HEK293 (cell line): ENCODE data around the gene ESPL1.

Experiments used
- CTCF ChIP-seq: fragments of 450-650 bp; formaldehyde crosslinking; IDR thresholded peaks from 2 replicates; pipeline ENCODE4 v1.5.1; 2016; ENCODE audit warnings: missing biosample characterization, missing genetic modification characterization
- KLF10 ChIP-seq: fragments of 450-650 bp; IDR thresholded peaks from 2 replicates; pipeline ENCODE4 v1.5.1; 2018; ENCODE audit warnings: missing biosample characterization, mild to moderate bottlenecking, missing genetic modification characterization
- PRDM4 ChIP-seq: fragments of 450-650 bp; formaldehyde crosslinking; IDR thresholded peaks from 2 replicates; pipeline ENCODE4 v1.5.1; 2017; ENCODE audit warnings: missing biosample characterization, missing genetic modification characterization
- YY2 ChIP-seq: fragments of 450-650 bp; formaldehyde crosslinking; IDR thresholded peaks from 2 replicates; pipeline ENCODE4 v1.5.1; 2016; ENCODE audit warnings: missing biosample characterization, missing genetic modification characterization
- ZBTB20 ChIP-seq: fragments of 450-650 bp; formaldehyde crosslinking; IDR thresholded peaks from 2 replicates; pipeline ENCODE4 v1.5.1; 2016; ENCODE audit warnings: missing biosample characterization, missing genetic modification characterization
- ZBTB21 ChIP-seq: fragments of 450-650 bp; formaldehyde crosslinking; IDR thresholded peaks from 2 replicates; pipeline ENCODE4 v1.5.1; 2017; ENCODE audit warnings: missing biosample characterization, missing genetic modification characterization
- ZNF138 ChIP-seq: fragments of 450-650 bp; formaldehyde crosslinking; IDR thresholded peaks from 2 replicates; pipeline ENCODE4 v1.5.1; 2016; ENCODE audit warnings: missing biosample characterization, missing genetic modification characterization, borderline replicate concordance
- ZNF274 ChIP-seq, 2 experiments: fragments of 200-500 bp in 1 of 2; fragments of 450-650 bp in 1 of 2; sonication (Bioruptor generic) in 1 of 2; formaldehyde crosslinking in 1 of 2; IDR thresholded peaks; 2 replicates each; pipeline versions ENCODE4 v1.5.1 to v1.6.1; 2014 to 2016; ENCODE audit warnings: borderline replicate concordance in 1 of 2, inconsistent platforms in 1 of 2, low read length in 1 of 2, missing biosample characterization in 1 of 2, missing genetic modification characterization in 1 of 2
- ZNF280C ChIP-seq: fragments of 450-650 bp; formaldehyde crosslinking; IDR thresholded peaks from 2 replicates; pipeline ENCODE4 v1.5.1; 2016; ENCODE audit warnings: missing biosample characterization, missing genetic modification characterization
- ZNF555 ChIP-seq: fragments of 450-650 bp; formaldehyde crosslinking; conservative IDR thresholded peaks from 2 replicates; pipeline ENCODE4 v1.5.1; 2017; ENCODE audit warnings: missing biosample characterization, mild to moderate bottlenecking, missing genetic modification characterization, inconsistent platforms
- ZNF558 ChIP-seq: fragments of 450-650 bp; formaldehyde crosslinking; IDR thresholded peaks from 2 replicates; pipeline ENCODE4 v1.5.1; 2016; ENCODE audit warnings: missing biosample characterization, missing genetic modification characterization
- ZNF701 ChIP-seq: fragments of 450-650 bp; formaldehyde crosslinking; IDR thresholded peaks from 2 replicates; pipeline ENCODE4 v1.5.1; 2016; ENCODE audit warnings: missing biosample characterization, missing genetic modification characterization

GRCh38 chr12:53225635-53226424 lies 42.3 kb upstream of the ESPL1 start:
- TF ChIP-seq ZBTB20 = no peak
- no peak for TF ChIP-seq ZNF555 (tag by site-specific recombination)
- TF ChIP-seq PRDM4 (tag by site-specific recombination) = no peak
- no peak for TF ChIP-seq YY2 (tag by site-specific recombination)
- no peak for TF ChIP-seq ZNF558
- TF ChIP-seq ZNF138 (tag by site-specific recombination) = no peak
- TF ChIP-seq CTCF (tag by site-specific recombination) = no peak
- no peak for TF ChIP-seq KLF10
- no peak for TF ChIP-seq ZNF280C (tag by site-specific recombination)
- no peak for TF ChIP-seq ZBTB21 (tag by site-specific recombination)
- TF ChIP-seq ZNF274 (IDR thresholded peaks at IDR 0.05; ENCODE audit: low read length) = no peak
- no peak for TF ChIP-seq ZNF274 (tag by site-specific recombination; IDR thresholded peaks at IDR 0.05; ENCODE audit: borderline replicate concordance)
- TF ChIP-seq ZNF701 (tag by site-specific recombination) = no peak
